Heart left ventricle (tissue), 16 donors: ENCODE measurements around the gene KIAA0825. TPM values are rescaled to one million over a fixed set of nuclear protein-coding genes. Genes with fewer than 3 reads are reported as not detected.

Experiments used
- ATAC-seq, 4 donors: fragments of 200-7000 bp; cut with Tn5 transposase; one replicate each; pipeline ENCODE4 v1.9.1; 2020 to 2022; ENCODE audit warnings: moderate library complexity in 4 of 4, mild to moderate bottlenecking in 3 of 4, moderate number of reproducible peaks in 1 of 4
- DNase-seq, 5 donors: peaks; one replicate each; pipeline ENCODE4 v3.0.0-alpha.2; 2020
- H3K27ac ChIP-seq, 12 donors: fragments of 200-600 bp; sonication (generic) in 4 of 12; one replicate each; pipeline versions ENCODE4 v1.5.0 to v1.8.0; 2016 to 2022; ENCODE audit warnings: mild to moderate bottlenecking in 2 of 12
- H3K27me3 ChIP-seq, 9 donors: fragments of 200-600 bp; sonication (generic) in 2 of 9; one replicate each; pipeline versions ENCODE4 v1.5.1 to v1.8.0; 2016 to 2022; ENCODE audit warnings: mild to moderate bottlenecking in 3 of 9
- H3K36me3 ChIP-seq, 9 donors: fragments of 200-600 bp; sonication (generic) in 2 of 9; one replicate each; pipeline versions ENCODE4 v1.5.0 to v1.8.0; 2018 to 2022; ENCODE audit warnings: mild to moderate bottlenecking in 2 of 9
- H3K4me1 ChIP-seq, 12 donors: fragments of 200-600 bp; sonication (generic) in 4 of 12; one replicate each; pipeline versions ENCODE4 v1.5.0 to v1.8.0; 2016 to 2022; ENCODE audit warnings: mild to moderate bottlenecking in 3 of 12
- H3K4me3 ChIP-seq, 12 donors: fragments of 200-600 bp; sonication (generic) in 4 of 12; one replicate each; pipeline versions ENCODE4 v1.5.0 to v1.8.0; 2017 to 2022; ENCODE audit warnings: mild to moderate bottlenecking in 9 of 12, moderate library complexity in 4 of 12
- H3K9me3 ChIP-seq, 12 donors: fragments of 200-600 bp; sonication (generic) in 4 of 12; one replicate each; pipeline versions ENCODE4 v1.5.0 to v1.8.0; 2016 to 2022; ENCODE audit warnings: mild to moderate bottlenecking in 1 of 12
- POLR2A ChIP-seq, 2 donors: fragments of 450-650 bp; IDR thresholded peaks; one replicate each; pipeline ENCODE4 v1.6.1; 2017; ENCODE audit warnings: antibody characterized with exemption in 2 of 2, mild to moderate bottlenecking in 2 of 2, moderate library complexity in 2 of 2
- WGBS, 4 donors: extraction: QIAGEN DNeasy Blood & Tissue Kit in 2 of 4; methylation state at CpG; one replicate each; pipeline versions ENCODE4 v1.1.5 to v1.1.7; 2013 to 2018; 5-methylcytosine and 5-hydroxymethylcytosine counted together
- intact Hi-C, 10 donors: fragments of 100-400 bp; cut with DNase I; formaldehyde crosslinking; loops; one replicate each; pipeline versions ENCODE4 v1.11.1 to v1.14.2; 2022
- polyA plus RNA-seq, 2 donors: library from polyadenylated mRNA; stranded (reverse); fragments of 200-250 nt; gene quantifications; one replicate each; pipeline ENCODE4 v1.2.3, GENCODE V29; 2013
- total RNA-seq, 9 donors: library from RNA; depleted of rRNA in 2 of 9; stranded (reverse); fragments of >200 nt in 2 of 9; fragmentation: NEBNext Ultra II Directional in 3 of 9; extraction: Animal tissue kit (Norgen Biotek cat#: 25700) in 3 of 9; gene quantifications; one replicate each; pipeline versions ENCODE4 v1.1.0 to v1.2.4, GENCODE V29; 2016 to 2023
- TF ChIP-seq, protein P1 (sequence below), 12 donors: fragments of 200-600 bp; sonication (generic) in 4 of 12; IDR thresholded peaks; one replicate each; pipeline versions ENCODE4 v1.5.0 to v1.8.0; 2018 to 2022; ENCODE audit warnings: antibody characterized with exemption in 12 of 12, mild to moderate bottlenecking in 5 of 12
- donor health status: ischemic (EF 13 %, LVEDD 7.1; RV severe dilation, severe dysfunction).
- donor health status: healthy with polysubstance abuse.
- donor health status: DM: no; HTN: yes; CAD: no.
- donor health status: DM: no; HTN: no; CAD: no.
- donor health status: ischemic (EF 25% LVEDD 6.9; RV normal size, moderate dysfunction).
- donor health status: ischemic (EF 25% LVEDD 5.7; RV mildly dilated, moderate dysfunction).
- donor health status: healthy.
- donor health status: DM: yes; HTN: yes; CAD: no.
- donor health status: ischemic (EF 35%, LVEDD 5.7; RV mildly dilated, moderate dysfunction).
- donor health status: nonischemic (EF 11% LVEDD 7.7; RV severe dilation, severe dysfunction).
- donor health status: DM: yes; HTN: yes; CAD: no.
- donor health status: PGD.
- donor health status: ischemic (EF 29% LVEDD 5.4; RV normal size, mild dysfunction).
- donor health status: nonischemic (EF 23%, LVEDD 6.1; RV moderate dilation, normal function).

Gene KIAA0825
- total and polyA plus RNA-seq, 11 donors = 0.27 to 4.1 (median 2.4) TPM

GRCh38 chr5:94281236-94281801, 337.1 kb downstream of the KIAA0825 start:
- TF ChIP-seq, protein P1, sequence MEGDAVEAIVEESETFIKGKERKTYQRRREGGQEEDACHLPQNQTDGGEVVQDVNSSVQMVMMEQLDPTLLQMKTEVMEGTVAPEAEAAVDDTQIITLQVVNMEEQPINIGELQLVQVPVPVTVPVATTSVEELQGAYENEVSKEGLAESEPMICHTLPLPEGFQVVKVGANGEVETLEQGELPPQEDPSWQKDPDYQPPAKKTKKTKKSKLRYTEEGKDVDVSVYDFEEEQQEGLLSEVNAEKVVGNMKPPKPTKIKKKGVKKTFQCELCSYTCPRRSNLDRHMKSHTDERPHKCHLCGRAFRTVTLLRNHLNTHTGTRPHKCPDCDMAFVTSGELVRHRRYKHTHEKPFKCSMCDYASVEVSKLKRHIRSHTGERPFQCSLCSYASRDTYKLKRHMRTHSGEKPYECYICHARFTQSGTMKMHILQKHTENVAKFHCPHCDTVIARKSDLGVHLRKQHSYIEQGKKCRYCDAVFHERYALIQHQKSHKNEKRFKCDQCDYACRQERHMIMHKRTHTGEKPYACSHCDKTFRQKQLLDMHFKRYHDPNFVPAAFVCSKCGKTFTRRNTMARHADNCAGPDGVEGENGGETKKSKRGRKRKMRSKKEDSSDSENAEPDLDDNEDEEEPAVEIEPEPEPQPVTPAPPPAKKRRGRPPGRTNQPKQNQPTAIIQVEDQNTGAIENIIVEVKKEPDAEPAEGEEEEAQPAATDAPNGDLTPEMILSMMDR (IDR thresholded peaks at IDR 0.05) = no peak
- TF ChIP-seq POLR2A (IDR thresholded peaks at IDR 0.05) = no peak
- DNase-seq (no peak), ATAC-seq (no peak)
- Histone ChIP-seq H3K4me3 (no peak overlapping the region), H3K9me3 (no peaks in the 10 kb centered on the region), H3K27ac (no peak overlapping the region), H3K27me3 (no peaks in the 10 kb centered on the region), H3K36me3 (no peaks in the 10 kb centered on the region), H3K4me1 (no peaks in the 10 kb centered on the region)
- intact Hi-C loops = no loop called here
- 68 to 83% (median 82%) methylated on average over 2 of the region's 2 CpGs for WGBS, 4 donors

DNA sequence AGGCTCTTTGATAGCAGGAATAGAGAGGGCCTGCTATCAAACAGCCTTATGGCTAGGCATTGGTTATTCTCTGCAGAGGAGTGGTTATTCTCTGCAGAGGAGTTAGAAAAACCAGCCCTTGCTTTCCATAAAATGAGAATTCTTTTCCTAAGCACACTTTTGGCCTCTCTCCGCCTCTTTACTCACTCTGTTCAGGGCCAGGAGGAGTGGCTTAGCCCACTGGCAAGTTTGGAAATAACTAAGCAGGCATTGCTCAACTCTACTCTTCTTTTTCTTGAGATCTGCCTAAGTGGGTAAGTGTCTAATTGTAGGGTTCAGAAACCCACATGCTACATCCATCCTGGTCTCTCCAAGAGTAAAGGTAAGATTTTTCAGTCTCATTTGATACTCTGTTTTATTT, 341.7 kb downstream of the KIAA0825 start:
- 80 to 88% (median 85%) methylated on average over 1 of the region's 1 CpG for WGBS, 4 donors
- no peaks in the 10 kb centered on the region for H3K27me3 ChIP-seq
- no peaks in the 10 kb centered on the region for H3K4me1 ChIP-seq
- no peaks in the 10 kb centered on the region for H3K9me3 ChIP-seq
- no peak for ATAC-seq
- no peak overlapping the region for H3K27ac ChIP-seq
- DNase-seq = no peak
- H3K36me3 ChIP-seq = no peaks in the 10 kb centered on the region
- TF ChIP-seq, protein P1 (IDR thresholded peaks at IDR 0.05) = no peak
- TF ChIP-seq POLR2A (IDR thresholded peaks at IDR 0.05) = no peak
- no peak overlapping the region for H3K4me3 ChIP-seq
- intact Hi-C loops = no loop called here

GRCh38 chr5:94276048-94276447, 342.4 kb downstream of the KIAA0825 start:
- 87 to 95% (median 91%) methylated on average over 1 of the region's 1 CpG for WGBS, 4 donors
- no peaks in the 10 kb centered on the region for H3K4me1 ChIP-seq
- H3K4me3 ChIP-seq = no peak overlapping the region
- H3K27me3 ChIP-seq = no peaks in the 10 kb centered on the region
- intact Hi-C loops = no loop called here
- peaks cover 0 to 2% (median 0%) of the 10 kb centered on the region in 12 donors for H3K9me3 ChIP-seq
- DNase-seq = no peak
- ATAC-seq = no peak
- H3K27ac ChIP-seq = no peak overlapping the region
- no peaks in the 10 kb centered on the region for H3K36me3 ChIP-seq
- TF ChIP-seq, protein P1 (IDR thresholded peaks at IDR 0.05) = no peak
- no peak for TF ChIP-seq POLR2A (IDR thresholded peaks at IDR 0.05)

- WGBS, 4 donors = 91 to 94% (median 93%) methylated on average over 4 of the region's 4 CpGs
- H3K27me3 ChIP-seq = no peaks in the 10 kb centered on the region
- ATAC-seq (no peak), DNase-seq (no peak)
- H3K4me3 ChIP-seq = no peak overlapping the region
- peaks cover 0 to 13% (median 0%) of the 10 kb centered on the region in 12 donors for H3K9me3 ChIP-seq
- no peaks in the 10 kb centered on the region for H3K4me1 ChIP-seq
- TF ChIP-seq, protein P1 (IDR thresholded peaks at IDR 0.05) = no peak
- no peak for TF ChIP-seq POLR2A (IDR thresholded peaks at IDR 0.05)
- no peak overlapping the region for H3K27ac ChIP-seq
- no peaks in the 10 kb centered on the region for H3K36me3 ChIP-seq
- intact Hi-C loops = no loop called here
These were observed 343.7 kb downstream of the KIAA0825 start for GRCh38 chr5:94274707-94275106.
